PC-9 (cell line): ENCODE data around the gene BCAS3.

Experiments used
- EZH2 ChIP-seq: fragments of 200-600 bp; sonication (generic); IDR thresholded peaks from 2 replicates; pipeline ENCODE4 v1.8.0; 2017; ENCODE audit warnings: antibody characterized with exemption, low read depth
- TF ChIP-seq, protein P1 (sequence below): fragments of 200-600 bp; sonication (generic); conservative IDR thresholded peaks from 2 replicates; pipeline ENCODE4 v1.6.1; 2017; ENCODE audit warnings: mixed run types, antibody characterized with exemption, mild to moderate bottlenecking, moderate library complexity

DNA sequence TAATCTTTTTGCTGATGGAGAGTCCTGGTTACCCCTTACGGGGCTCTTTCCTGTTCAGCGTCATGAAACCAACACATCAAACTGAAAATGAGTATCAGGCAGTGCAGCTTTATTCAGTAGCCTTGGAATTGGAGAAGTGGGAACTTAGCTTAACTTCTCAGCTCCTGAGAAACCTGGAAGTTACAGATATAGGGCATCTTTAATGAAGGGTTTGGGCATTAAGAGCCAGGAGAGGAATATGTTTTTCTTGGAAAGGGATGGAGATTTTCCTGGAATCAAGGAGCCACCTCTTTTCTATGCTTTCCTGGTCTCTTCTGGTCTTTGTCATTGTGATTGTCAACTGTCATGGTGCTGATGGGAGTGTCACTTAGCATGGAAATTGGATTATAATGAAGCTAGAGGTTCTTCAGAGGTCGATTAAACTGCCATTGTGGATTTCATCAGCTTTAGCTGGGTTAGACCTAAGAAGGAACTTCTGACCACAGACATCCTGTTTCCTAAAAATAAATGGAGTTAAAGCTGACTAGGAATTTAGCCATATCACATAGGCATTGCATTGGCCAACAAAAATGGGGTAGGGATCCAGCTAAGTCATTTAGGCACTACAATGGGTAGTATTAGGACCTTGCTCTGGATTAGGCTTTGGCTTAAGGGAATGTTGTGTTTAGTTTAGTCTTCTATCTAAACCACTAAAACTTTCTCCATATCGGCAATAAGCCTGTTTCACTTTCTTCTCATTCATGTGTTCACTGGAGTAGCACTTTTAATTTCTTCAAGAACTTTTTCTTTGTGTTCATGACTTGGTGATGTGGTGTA is 186.4 kb downstream of the BCAS3 start:
- TF ChIP-seq, protein P1, sequence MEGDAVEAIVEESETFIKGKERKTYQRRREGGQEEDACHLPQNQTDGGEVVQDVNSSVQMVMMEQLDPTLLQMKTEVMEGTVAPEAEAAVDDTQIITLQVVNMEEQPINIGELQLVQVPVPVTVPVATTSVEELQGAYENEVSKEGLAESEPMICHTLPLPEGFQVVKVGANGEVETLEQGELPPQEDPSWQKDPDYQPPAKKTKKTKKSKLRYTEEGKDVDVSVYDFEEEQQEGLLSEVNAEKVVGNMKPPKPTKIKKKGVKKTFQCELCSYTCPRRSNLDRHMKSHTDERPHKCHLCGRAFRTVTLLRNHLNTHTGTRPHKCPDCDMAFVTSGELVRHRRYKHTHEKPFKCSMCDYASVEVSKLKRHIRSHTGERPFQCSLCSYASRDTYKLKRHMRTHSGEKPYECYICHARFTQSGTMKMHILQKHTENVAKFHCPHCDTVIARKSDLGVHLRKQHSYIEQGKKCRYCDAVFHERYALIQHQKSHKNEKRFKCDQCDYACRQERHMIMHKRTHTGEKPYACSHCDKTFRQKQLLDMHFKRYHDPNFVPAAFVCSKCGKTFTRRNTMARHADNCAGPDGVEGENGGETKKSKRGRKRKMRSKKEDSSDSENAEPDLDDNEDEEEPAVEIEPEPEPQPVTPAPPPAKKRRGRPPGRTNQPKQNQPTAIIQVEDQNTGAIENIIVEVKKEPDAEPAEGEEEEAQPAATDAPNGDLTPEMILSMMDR = no peak
- TF ChIP-seq EZH2 = no peak
